Brain pericyte (primary cell): ENCODE measurements around the gene EXOC7.

Experiments
- DNase-seq: peaks from one replicate; pipeline ENCODE4 v3.0.0-alpha.2; 2012; ENCODE audit warnings: low read depth, low spot score

The EXOC7 gene

DNA sequence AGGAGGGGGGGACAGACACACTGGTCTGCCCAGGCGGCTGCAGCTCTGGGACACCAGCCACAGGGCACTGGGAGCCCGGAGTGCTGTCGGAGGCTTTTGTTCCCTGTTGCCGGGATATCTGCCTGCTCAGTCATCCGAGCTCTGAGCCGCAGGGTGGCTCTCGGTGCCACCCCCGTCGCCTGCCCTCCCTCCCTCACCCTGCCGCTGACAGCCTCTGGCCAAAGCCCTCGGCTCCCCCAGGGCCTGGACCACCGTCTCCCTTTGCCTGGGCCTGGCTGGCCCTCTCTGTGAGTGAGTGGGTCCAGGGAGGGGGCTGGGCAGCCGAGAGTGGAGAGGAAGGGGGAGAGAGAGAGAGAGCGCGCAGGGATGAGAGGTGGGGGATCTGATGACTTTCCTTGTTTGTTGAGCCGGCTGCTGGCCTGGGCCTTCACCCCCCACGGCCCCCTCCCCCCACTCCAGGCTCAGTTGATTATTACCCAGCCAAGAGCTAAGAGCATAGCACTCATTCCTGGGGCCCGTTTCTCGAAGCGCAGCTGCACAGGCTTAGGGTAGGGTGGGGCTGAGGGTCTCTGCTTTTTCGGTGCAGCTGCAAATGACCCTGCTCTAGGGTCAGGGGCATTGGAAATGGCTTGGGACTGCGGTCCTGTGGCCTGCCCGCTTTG, 34.8 kb upstream of the EXOC7 start:
- DNase-seq = no peak

DNA sequence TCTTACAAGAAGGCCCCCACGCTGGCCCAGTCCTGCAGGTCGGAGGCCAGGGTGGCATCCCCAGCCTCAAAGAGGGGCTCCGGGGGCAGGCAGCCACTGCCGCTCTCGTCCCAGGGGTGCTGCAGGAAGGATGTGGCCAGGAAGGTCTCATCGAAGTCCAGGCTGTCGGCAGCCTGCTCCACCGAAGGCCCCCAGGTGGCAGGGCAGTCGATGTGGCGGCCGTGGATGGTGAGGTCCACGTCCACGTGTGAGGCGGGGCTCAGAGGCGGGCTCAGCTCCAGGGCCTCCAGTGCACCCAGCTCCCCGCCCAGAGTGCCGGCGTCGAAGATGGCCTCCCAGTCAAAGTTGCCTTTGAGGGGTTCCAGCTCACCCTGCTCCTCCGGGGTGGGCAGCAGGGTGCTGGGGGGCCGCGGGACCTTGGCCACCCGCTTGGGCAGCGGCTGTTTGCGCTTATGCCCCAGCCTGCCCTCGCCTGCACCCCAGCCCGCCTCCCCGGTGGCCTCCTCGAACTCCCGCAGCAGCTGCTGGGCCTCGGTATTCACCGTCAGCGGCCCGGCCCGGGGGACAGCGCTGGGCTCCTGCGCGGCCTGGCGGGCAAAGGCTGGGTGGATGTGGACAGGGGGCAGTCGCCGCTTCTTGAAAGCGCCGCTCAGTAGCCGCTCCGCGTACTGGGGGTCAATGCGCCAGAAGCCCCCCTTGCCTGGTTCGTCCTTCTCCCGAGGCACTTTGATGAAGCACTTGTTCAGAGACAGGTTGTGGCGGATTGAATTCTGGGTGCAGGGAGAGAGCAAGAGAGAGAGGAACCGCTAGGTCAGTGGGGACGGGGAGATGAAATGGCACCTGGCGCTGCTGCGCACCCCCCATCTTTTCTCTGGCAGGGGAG, 34.0 kb upstream of the EXOC7 start:
- no peak for DNase-seq

DNA sequence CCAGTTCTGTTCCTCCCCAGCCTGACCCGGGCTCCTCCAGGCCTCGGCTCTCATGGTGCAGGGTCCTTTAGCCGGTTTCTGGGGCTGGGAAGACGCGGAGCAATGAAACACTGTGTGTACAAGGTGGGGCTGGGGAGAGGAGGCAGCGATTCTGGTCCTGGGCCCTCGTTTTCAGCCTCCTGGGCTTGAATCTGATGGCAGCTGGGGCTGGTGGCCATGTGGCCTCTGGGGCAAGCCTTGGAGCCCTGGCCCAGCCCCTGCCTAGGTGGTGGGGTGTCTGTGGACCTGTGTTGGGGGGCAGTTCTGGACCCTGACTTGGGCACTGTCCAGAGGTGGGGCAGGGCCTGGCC, 33.4 kb upstream of the EXOC7 start:
- no peak for DNase-seq

DNA sequence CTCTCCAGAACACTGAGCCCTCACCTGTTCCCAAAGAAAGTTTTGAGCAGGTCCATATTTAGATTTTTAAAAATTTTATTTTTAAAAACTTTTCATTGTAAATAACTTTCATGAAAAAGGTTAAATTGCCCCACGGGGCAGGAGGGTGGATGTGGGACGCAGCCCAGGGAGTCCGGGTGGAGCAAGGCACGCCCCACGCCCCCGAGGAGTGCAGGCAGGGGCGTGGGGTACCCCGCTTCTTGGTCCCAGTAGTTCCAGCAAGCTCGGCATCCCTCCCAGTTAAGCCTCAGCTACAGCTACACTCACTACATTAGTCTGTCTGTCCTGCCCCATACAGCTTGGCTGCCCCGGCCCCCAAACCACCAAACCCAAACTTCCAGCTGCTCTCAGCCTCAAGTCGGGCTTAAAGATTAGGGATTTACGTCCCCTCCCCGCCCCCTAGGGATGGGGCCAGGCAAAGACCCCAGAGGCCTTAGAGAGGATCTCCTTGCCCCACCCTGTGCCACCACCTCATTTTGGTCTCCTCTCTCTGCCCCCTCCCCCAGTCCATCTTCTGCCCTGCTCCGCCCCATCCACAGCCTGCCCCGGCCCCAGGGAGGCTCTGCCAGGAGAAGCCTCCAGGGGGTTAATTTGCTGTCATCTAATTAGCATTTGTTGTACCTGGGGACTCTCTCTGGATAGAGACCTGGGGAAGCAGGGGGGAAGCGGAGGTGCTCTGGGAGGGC, 32.9 kb upstream of the EXOC7 start:
- DNase-seq = no peak

DNA sequence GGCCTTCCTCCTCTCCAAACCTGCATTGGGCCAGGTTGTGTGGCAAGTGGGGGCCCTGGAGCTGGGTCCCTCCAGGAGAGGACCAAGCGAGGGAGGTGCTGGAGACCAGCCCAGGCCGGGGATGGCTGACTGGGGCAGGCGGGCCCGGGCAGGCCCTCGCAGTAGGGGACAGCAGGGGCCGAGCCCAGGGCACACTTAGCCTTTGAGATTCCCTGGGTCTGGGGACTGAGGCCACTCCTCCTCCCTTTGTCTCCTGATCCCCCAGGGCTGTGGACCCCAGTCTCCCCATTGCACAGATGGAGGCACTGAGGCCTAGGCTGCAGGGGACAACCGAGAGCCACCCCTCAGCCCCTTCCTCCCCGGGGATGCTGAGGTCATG, 32.2 kb upstream of the EXOC7 start:
- DNase-seq = no peak

DNA sequence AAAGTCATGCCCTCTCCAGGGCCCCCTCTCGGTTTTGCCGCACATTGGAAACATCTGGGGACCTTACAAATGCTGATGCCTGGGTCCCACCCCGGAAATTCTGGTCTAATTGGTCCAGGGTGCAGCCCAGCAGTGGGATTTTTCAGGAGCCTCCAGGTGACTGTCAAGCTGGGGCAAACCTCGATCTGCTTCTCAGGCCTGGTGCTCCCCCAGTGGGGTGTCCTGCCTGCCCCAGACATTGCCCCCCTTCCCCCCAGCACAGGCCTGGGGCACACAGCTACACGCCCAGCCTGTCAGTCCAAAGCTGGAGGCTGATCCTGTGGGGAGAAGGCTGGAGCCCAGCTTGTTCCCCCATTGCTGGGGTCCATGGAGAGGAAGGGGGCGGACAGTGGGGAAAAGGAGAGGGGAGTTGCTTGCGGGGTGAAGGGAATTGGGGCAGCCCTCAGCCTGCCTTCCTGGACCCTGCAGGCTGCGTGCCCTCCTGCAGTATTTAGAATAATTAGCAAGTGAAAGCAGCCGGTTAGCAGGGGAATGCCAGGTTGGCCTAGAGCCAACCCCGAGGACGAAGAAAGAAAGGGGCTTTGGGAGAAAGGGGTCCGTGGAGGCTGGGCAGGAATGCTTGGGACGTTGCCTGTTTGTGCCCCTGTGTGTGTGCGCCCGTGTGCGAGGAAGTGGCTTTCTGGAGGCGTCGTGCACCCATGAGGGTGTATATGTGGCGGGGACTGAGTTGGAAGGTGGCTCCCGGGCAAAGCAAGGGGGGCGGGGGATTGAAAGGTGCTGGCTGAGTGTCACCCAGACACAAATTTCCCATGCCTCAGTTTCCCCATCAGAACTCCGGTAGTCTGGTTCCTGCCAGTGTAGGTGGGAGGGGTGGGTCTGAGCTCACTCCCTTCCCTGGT, 31.6 kb upstream of the EXOC7 start:
- DNase-seq = no peak

DNA sequence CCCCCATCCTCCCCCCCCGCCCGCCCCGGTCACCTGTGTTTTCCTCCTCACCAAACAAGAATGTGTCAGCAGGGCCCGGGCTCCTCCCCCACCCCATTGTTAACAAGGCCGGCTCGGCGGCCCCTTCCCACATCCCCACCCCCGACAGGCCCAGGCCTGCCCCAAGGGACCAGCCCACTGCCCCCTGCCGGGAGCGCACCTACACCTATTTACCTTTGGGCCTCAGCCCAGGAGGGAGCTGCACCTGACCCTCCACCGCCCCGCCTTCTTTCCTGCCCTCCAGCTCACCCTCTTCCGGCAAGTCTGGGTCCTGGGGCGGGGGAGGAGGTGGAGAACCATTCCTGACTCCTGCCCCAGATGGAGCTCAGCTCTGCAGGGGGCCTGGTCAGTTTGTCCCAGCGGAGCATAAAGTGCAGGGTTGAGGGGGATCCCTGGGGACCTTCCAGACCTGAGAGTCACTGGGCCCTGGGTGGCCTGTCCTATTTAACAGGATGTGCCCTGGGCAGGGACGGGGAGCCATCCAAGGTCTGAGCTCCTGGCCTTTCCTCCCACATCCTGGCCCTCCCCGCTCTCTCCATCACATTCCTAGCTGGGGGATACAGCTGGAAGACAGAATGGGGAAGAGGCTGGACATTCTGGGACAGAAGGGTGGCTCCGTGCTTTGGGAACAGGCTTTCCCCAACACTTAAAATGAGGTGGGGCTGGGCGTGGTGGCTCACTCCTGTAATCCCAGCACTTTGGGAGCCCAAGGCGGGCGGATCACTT, 29.2 kb upstream of the EXOC7 start:
- DNase-seq = no peak

DNA sequence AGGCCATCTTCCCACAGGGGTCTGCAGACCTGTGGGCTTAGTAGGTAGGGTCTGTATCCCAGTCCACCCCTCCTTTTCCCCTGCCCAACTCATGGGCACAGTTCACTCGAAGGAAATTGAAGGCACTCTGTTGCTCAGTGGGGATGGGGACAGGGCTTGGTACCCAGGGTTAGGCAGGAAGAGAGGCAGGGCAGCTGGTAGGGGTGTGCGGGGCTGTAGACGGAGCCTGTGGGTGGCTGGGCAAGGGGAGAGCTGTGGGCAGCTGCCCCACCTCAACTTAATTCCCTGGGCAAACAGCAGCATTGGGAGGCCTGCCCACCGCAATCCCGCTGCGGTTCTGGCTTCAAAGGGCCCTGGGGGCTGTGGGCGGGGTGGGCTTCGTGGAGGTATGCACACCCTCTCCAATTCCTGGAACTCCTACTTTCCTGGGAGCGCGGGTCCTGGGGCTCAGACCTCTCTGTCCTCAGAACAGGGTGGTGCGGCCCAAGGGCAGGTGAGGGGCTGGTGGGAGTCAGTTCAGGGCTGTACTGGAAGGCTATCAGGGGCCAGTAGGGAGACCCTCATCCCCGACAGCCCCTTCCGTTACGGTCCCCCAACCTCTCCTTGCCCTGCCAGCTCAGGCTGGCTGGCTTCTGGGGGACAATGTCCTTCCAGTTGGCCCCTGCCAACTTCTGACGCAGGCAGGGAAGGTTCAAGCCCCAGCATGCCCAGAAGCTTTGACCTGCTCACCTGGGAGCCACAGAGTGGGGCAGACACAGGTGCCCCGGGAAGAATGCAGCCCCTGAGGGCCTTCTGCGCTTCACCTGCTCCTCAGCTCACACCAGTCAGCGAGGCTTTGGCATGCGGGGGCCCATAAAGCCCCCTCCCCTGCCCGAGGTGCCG, 28.3 kb upstream of the EXOC7 start:
- no peak for DNase-seq

DNA sequence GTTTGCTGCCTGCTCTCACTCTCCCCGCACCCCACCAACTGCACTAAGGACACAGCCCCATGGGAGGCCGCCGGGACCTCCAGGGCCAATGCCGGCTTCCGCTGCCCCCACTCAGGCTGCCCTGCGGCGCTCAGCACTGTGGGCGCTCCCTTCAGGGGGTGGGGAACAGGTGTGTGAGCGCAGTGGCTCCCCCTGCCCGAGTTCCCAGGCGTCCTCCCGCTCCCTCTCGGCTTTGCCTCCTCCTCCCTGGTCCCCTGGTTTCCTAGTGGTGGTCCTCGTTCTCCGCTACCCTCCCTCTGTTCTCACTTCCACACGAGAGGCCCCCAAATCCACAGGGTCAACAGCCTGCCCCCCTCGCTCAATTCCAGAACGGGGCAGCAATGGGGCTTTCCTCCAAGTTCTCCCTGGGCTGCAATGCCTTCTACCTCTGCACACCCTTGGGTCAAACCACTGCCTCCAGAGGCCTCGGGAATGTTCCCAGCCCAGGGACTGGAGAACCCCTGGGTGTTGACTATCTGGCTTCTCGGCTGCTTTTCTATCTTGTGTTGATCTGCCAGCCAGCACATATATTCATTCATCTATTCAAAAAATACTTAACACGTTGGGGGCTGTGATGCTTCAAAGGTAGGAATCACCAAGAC, 27.6 kb upstream of the EXOC7 start:
- DNase-seq = no peak

DNA sequence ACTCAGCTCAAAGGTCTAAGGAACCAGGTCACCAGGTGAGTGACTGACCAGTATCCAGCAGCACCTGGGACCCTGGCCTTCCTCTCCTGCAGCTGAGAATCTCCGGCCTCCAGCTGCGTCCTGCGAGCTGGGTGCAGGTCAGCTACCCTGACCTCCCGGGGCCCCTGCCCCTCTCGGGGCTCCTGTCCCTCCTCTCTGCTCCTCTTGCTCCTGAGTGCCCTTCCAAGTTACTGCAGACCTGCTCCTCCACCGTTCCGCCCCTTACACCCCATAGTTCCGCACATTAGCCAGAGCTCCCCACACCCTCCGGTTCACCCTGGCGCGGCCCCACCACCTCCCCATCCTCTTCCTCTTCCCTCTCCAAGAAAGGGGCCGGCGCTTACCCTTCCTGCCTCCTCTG, 26.9 kb upstream of the EXOC7 start:
- DNase-seq = no peak

DNA sequence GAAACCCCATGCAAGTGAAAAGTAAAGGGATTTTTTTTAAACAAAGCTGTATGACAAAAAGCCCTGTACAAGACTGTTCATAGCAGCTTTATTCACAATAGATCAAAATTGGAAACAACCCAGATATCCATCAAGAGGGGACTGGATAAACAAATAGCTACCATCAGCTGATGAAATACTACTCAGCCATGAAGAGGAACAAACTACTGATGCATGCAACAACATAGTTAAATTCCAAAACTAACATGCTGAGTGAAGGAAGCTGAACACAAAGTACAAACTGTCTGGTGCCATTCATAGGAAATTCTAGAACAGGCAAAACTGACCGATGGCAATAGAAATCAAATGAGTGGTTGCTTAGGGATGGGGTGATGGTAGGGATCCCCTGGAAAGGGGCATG, 22.3 kb upstream of the EXOC7 start:
- no peak for DNase-seq

DNA sequence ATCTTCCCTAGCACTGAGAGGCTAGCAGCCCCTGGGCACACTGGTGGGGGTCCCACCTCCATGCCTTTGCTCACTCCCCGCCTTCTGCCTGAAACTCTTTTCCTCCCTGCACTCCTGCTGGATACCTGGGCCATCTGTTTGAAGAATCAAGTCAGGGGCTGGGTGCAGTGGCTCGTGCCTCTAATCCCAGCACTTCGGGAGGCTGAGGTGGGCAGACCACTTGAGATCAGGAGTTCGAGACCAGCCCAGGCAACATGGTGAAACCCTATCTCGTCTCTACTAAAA, 21.7 kb upstream of the EXOC7 start:
- DNase-seq = no peak

DNA sequence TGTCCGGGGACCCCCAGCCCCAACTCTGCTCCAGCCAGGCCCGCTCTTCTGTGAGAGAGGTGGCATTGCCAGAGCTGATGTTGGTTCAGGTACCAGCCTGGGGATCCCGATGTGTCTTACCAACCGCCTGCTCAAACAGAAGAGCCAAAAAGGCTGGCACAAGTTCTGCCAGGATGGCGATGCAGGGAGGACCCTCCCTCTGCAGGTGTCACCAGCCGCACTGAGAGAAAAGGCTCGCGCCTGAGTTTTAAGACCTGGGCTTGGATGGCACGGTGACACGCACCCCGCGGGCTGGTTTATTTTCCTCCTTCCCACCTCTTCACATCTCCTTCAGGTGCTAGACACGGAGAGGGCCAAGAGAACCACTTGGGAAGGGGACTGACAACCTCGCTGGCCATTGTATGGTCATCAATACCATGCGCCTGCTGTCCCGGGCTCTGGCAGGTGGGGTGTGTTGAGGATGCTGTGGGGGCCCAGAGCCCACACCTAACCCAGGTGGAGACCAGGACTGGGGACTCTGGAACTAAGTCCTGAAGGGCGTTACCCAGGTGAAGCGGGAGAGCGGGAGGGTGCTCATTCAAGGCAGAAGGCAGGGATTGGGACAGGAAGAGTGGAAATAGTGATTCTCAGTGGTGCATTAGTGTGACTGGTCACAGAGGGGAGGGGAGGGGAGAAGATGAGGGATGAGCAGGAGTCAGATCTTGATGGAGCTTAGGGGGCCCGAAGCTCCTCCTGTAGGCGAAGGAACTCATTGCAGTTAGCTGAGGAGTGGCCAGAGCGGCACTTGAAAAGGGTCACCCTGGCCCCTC, 21.2 kb upstream of the EXOC7 start:
- no peak for DNase-seq

DNA sequence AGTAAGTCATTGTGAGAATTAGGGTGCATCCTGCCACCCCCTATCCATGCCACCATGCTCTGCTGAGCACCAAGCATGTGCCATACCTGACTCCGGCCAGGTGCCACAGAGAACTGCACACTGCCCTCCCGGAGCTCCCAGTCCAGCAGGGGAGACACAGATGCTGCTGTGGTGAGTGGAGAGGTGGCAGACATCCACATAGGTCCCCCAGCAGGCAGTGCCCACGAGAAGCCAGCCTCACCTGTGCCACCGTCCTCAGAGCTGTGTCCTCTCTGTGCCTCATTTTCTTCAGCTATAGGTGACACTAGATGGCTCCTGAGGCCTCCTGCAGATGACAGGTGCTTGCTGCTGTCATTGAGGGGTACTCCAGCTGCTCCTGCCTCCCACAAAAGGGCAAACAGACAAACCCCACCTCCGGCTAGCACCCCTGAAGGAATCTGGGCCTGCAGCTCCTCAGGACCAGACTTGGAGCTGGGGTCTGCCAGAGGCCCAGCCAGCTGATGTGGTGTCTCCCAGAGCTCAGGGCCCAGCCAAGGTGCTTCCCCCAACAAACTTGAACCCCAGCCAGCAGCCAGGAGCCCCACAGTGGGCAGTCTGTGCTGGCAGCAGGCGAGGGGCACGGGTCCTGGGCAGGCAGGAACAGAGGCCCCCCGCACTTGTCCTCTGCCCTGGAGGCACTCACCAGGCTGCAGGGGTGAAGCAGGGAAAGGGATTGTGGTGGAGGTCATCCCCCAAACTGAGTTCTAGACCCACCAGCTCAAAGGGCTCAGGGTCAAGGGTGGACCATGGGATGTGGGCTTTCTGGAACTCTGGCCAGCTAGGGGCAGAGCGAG, 20.4 kb upstream of the EXOC7 start:
- DNase-seq = no peak

DNA sequence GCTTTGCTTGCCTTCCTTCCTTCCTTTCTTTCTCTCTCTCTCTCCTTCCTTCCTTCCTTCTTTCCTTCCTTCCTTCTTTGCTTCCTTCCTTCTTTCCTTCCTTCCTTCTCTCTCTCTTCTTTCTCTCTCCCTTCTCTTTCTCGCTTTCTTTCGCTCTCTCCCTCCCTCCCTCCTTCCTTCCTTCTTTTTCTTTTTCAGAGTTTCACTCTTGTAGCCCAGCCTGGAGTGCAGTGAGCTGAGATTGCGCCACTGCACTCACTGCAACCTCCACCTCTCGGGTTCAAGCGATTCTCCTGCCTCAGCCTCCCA, 19.6 kb upstream of the EXOC7 start:
- no peak for DNase-seq

DNA sequence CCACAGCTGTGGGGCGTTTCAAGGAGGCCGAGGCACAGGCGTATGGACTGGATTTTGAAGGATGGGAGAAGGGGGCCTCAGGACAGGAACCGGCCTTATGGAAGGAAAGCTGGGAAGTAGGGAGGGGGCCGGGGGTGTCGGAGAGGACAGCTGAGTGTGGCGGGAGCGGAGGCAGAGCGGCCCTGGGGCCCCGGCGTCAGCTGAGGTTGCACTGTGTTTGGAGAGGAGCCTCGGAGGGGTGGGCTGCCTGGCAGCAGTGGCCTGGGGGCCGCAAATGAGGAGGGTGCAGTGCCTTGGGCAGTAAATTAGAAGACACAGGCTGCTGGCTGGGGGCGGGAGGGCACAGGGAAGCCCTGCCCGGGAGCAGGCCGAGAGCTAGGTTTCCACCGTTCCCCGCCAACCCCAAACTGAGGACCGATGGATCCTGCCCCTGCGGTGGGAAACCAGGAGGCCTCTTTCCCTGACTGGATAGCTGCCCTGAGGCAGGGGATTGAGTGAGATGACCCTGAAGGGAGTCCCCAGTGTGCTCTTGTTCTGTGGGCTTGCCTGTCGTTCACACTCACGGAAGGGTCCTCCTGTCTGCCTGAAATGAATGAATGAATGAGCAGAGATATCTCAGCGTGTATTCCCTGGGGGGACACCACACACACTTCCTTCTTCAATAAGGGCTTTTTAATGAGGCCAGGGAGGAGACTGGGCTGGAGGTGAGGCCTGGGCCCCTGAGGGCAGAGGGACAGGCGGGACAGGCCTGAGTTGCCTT, 19.0 kb upstream of the EXOC7 start:
- no peak for DNase-seq

DNA sequence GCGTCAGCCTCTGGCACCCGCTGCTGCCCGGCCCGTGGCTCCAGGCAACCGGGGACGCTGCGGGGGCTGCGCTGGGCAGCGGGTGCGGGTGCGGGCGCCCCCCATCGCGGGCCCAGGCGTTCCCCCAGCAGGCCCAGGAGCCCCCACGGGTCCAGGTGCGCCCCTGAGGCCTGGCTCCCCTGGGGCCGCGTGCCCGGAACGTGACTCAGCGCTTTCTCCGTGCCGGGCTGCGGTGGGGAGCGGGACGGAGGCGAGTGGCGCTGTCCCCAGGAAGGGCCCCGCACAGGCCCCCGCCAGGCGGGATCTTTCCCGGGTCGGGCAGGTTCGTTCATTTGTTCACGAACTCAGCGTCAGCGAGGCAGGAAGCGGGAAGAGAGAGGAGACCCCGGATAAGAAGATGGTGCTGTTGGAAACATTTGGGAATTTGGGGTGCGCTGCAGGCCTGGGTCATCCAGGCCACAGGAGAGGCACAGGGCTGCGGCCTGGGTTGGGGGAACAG, 18.4 kb upstream of the EXOC7 start:
- DNase-seq = no peak
